HG02943 (cell line): Measurements from ENCODE around the gene GNS.
A peak's percentile ranks its signal among the peaks of the same experiment; 100 is the strongest.

Source experiments
- ATAC-seq: cut with Tn5 transposase; IDR thresholded peaks from one replicate; pipeline ENCODE4 v1.9.1; 2021; ENCODE audit warnings: mild to moderate bottlenecking, low read depth, moderate library complexity; ENCODE audit not compliant: unreplicated experiment

The GNS gene

DNA sequence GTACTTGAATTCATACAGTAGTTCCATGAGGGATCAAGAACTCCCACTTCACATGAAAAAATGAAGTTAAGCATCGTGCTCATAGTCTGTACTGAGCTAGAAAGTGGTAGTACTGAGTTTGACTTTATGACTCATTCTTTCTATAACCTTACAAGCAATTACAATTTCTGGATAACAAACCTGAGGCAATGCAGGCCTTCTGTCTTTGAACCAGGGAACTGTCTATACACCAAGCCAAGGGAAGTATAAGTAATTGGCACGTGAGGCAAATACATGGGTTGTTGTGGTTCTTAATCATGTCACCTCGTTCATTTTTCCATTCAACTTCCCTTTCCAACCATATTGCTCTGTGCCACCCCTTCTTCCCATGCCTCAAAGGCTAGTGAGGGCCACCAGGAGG is 16.8 kb downstream of the GNS start:
- ATAC-seq, result no peak

DNA sequence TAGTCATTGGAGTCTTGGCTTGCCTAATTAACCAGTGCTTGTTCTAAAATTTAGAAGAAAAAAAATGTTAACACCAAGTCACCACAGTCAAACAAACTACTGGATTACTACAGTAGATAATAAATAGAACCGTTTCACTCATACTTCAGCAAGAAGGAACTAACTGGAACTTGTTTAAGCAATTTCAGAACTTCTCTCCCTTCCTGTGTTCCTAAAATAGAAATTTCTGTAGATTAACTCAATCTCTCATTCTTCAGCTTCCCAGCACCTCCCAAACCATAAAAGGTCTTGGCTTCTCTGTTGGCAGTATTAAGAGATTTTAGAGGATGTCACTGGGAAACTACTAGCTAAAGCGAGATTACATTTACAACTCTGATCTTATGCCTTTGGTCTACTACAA is 18.6 kb downstream of the GNS start:
- no peak for ATAC-seq

DNA sequence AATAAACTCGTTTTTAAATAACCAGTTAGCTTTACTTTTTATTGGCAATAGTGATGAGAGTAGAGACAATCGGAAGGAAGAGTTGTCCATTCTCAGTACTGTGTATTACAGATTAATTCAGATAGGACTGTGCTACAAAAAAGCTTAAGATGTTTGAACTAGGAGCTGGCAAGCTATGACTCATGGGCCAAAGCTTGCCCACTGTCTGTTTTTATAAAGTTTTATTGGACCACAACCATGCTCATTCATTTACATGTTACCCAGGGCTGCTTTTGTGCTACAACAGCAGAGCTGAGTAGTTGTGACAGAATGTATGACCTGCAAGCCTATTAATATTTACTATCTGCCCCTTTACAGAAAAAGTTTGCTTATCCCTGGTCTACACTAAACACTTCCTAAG is 19.4 kb downstream of the GNS start:
- no peak for ATAC-seq

DNA sequence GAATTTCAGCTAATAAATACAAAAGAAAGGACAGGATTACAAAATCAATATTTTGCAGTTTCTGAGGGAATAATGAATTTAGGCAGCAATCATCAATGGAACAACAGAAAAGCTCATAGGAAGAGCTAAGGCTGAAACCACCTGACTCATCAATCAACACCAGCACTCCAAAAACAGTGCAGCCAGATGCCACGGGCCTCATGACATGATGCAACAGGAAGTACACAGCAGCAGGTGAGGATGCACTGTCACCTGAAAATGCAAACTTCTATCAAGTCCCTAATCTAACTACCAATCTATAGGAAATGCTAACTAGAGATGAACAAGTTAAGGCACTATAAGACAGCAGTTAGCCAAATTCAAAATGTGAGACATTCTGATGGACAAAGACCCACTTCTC is 21.7 kb downstream of the GNS start:
- no peak for ATAC-seq

DNA sequence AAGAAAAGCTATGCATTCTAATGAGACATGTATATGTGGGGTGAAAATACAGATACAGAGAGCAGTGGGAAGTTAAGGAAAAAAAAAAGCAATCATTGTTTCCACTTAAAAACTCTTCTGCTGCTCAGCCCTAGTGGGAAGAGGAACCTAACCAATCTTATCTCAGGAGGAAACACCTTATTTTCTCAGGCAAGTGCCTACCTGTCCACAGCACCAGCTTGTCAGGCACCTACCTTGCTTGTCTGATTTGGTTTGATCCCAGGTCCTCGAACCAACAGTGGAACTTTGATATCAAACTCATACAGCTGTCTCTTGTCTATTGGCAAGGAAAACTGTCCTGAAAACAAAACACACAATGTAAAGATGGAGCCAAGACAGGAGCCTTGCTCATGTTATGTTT is 22.4 kb downstream of the GNS start:
- ATAC-seq, result no peak

DNA sequence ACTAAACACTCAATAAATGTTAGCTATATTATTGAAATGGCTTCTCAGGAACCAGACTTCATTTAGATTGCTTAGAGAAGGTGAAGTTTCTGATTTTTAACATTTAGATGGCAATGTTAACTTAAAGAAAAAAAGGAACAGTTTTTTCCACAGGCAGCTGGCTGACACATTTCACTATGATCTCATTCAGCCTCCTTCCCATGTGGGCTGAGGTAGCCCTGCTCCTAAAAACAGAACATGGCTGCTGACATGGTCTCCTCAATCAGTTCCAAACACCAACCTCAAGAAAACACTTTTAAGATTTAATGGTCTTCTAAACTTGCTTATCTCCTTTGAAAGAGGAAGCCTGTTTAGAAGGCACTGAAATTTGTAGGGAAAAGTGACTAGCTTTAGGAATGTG is 23.8 kb downstream of the GNS start:
- no peak for ATAC-seq

DNA sequence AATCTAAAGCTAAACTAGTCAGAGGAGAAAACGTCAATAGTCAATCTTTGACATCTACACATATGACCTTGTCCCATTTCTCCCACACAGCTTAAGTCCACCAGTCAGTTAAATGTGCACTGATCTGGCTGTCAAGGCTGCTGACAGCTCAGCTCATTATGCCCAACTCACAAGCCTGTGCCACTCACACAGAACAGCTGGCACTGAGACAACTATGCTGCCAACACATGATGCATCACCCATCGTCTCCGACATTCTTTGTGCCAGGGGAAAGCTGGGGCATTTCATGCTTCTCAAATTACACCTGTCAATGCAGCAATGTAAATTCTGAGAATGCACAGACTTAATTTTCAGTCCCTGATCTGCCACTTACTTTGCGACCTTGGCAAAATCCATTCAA is 25.3 kb downstream of the GNS start:
- ATAC-seq, result no peak

DNA sequence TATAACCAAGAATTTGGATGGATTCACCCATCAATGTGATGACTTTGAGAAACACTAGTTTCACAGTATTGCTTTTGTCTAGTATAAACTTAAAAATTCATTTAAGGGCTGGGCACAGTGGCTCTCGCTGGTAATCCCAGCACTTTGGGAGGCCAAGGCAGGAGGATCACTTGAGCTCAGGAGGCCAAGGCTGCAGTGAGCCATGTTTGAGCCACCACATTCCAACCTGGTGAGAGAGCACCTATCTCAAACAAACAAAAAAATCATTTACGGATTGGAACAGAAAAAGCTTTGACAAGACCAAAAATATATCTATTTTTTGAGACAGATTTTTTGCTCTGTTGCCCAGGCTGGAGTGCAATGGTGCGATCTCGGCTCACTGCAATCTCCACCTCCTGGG is 27.5 kb downstream of the GNS start:
- no peak for ATAC-seq

DNA sequence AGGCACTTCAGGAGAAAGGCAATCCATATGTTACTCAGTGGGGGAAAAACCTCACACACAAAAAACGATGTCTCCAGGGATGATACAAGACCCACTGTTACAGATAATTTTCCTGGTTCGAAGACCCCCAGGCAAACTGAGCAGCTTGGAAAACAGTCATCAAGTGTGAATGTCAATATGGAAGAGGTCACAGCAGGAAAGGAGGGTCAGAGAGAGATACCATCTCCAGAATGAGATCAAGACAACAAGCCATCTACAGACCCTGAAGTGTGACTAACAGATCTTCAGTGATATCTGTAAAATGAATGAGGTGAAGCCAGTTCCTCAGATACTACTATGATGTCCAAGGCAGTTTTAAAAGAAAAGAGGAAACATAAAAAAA is 28.6 kb downstream of the GNS start:
- ATAC-seq, result no peak

DNA sequence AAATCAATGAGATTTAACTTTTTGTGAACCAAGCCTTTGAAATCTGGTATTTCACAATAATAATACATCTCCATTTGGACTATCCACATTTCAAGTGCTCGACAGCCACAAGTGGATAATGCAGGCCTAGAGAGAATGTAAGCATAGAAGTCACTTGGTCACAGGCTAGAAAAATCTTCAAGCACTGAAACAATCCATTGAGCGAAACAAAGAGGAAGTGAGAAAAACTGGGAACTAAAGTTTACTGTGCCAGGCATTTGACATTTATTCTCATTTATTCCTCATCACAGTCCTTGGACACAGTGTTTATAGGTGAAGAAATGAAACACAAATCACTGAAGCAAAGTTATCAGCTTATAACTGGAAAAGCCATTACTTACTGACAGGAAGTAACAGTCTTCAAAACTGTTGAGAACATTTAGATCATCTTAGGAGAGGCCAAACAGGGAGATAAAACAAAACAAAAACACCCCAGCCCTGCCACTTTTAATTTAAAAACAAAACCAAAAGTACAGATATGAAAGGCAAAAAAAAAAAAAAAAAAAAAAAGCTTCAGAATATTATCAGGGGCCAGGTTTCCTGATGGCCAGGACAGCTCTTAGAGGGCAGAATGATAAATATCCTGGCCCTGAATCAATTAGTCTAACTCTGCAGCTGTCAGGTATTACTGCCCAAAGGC is 29.2 kb downstream of the GNS start:
- no peak for ATAC-seq

DNA sequence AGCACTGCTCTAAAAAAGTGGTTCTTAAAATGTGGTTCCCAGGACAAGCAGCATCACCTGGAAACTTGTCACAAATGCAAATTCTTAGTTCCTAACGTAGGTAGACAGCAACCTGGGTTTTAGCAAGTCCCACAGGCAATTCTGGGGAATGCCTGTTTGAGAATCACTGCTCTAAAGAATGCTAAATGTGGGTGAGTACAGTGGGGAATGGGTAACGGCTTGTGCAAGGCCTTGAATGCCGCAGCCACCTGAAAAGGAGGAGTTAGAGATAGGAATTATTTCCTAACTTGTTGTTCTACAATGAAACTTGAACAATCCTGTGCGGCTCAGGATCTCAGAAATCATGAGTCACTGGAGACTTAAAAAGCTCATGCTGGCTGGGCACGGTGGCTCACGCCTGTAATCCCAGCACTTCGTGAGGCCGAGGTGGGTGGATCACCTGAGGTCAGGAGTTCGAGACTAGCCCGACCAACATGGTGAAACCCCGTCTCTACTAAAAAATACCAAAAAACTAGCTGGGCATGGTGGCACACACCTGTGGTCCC is 34.9 kb downstream of the GNS start:
- no peak for ATAC-seq

DNA sequence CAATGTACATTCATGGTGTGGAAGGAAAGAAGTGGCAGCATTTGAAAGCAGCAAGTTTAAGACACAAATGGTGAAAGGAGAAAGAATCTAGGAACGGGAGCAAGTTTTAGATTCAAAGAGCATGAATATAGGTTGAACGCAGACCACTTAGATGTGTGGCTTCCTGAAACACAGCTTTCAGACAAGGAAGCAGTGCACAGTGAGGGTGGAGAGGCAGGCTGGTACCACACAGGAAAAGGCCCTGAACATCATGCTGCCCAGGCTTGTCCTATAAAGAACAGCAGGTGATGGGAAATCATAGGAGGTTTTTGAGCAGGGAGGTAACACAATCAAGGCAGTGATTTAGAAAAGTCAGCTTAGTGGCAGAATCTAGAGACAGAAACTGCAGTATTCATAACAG is 35.6 kb downstream of the GNS start:
- ATAC-seq, result no peak

DNA sequence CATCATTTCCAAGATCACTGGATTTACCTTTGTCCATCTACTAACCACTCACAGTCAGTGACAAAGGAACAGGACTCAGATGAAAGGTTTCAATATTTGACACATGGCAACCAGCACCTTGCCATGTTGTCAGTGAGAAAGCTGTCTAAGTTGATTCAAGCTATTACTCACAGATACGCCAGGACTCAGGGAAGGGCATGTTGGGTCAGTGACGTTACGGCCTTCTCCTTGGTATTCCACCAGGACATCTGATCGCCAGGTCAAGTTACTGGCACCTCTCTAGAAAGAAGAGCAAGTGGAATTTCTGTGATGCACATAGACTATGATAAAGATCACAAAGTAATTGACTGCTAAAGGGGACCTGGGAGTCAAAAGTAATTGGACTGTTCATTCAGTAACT is 36.4 kb downstream of the GNS start:
- ATAC-seq, result no peak

DNA sequence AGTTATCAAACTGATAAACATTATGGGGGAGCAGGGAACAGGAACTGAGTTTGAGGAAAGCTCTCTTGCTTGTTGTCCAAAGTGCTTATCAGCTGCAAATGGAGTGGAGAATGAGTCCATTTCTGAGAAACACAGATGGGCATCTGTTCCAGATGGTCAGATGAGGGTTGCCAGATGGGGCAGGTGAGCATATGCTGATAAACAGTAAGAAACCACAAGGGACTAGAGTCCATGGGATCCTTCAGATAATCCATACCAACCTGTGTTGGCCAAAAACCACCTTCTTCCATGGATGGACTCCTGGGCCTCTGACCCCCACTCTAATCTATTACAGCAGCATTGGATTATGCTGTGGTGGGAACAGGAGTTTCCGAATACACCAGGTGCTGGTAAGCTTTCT is 38.3 kb downstream of the GNS start:
- no peak for ATAC-seq

DNA sequence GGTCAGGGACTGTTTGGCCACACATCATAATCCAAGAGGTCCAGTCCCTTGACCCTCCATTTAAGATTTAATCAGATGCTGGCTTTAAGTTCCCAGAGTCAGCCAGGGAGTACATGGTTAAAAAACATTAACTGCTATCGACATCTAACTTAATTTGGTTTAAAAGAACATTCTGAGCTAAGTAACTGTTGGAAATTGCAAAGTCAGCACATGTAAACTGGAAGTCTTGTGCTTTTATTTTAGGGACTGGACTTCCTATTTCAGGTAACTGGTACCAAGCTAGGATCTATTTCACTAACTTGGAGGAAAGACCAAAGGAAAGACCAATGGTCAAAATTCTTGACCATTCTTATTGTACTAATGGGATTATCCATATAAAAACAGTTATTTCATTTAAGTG is 40.6 kb downstream of the GNS start:
- ATAC-seq, result no peak

DNA sequence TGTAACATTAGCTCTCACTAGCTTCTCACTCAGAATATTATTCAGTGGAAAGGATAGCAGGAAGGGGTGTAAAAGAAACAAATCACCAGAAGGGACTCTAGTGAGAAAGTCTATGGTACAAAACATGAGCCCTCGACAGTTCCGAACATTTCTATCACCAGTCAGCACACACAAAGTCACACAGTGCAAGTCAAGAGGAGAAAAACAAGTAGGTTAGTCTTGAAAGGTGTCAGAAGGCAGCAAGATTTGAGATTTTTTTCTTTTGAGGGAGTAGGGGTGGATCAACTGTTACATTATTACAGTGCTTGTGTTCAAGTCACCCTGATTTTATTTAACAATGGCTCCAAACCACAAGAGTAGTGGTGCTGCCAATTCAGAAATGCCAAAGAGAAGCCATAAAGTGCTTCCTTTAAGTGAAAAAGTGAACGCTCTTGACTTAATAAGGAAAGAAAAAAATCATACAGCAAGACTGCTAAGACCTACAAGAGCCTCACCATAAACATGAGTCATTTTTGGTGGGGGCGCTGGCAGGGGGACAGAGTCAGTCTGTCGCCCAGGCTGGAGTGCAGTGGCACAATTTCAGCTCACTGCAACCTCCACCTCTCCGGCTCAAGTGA is 42.3 kb downstream of the GNS start:
- ATAC-seq, result no peak

DNA sequence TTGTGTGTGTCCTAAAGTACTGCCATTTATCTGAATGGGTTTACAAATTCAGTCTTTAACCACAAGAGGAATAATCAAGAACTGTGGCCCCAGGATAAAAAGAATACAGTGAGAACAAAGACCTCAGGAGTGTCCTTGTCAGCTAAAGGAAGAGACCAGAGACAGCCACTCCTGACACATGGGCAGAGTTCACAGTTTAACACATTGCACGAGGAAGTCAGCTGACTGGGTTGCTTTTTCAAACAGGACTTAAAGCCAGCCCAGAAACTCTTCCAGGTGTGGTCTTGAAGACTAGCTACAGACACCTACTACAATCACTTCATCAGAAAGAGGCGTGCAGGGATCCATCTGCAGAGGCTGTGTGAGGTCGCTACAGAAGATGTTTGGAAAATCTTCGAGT is 42.8 kb downstream of the GNS start:
- no peak for ATAC-seq

DNA sequence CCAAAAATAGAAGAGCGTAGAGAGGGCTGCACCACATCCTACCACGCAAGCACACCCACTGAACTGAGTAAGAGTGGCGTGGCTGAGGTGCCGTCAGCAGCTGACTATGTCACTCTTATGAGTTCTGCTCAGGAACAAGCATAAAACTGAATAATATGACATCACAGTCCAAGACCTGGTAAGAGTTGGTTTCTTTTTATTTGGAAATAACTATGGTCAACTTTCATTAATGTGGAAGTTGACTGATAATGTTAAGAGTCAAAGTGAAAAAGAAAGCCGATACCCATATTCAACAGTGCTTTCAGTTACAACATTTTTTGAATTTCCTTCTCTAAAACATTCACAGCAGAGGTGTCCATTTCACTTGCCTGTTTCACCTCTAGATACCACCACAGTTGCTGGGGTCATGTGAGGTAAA is 44.6 kb downstream of the GNS start:
- ATAC-seq, result peak; percentile 68

DNA sequence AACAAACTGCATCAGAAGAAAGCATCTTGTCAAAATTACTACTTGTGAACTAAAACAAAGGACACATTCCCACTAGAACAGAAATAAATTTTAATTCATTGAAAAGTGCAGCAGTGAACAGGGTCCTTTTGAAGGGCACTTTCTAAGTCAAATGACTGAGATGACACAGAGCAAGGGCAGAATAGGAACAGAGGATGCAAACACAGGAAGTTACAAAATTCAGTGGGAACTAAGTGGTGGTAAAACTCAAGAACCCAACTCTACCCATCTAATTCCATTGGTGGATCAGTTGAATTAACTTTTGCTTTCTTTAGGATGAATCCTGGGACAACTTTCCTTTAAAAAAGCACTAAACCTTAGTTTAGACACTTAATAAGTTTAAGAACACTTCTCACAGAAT is 45.8 kb downstream of the GNS start:
- no peak for ATAC-seq

DNA sequence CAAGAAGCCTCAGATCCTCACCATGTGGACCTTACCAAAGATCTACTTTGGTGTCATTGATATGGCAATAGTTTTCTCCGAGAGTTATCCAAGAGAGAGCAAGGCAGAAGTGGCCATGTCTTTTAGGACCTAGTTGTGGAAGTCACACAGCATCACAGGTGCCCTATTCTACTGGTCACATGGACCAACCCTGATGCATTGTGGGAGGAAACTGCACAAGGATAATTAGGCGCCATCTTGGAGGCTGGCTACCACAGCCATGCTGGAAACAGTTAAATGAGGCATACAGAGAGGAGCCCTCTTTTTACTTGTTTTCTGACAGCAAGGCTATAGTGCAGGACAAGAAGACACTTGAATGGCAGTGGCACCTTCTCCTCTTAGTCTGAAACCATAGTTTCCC is 49.8 kb downstream of the GNS start:
- ATAC-seq, result no peak

DNA sequence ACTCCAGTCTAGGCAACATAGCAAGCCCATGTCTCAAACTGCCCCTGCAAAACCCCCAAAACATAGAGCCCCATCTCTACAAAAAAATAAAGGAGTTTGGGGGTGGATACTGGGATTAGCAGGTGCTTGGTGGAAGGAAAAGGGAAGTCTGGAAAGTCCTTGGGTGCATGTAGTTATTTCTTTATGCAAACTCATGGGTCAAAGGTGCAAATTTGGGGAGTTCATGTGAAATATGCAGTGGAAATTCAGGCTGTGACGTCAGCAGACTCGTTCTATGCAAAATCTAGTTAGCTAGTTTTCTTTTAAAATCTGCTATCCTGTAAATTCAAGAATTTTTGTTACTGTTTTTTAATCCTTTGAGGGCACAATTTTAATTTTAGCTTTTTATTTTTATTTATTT is 51.3 kb downstream of the GNS start:
- ATAC-seq, result no peak

DNA sequence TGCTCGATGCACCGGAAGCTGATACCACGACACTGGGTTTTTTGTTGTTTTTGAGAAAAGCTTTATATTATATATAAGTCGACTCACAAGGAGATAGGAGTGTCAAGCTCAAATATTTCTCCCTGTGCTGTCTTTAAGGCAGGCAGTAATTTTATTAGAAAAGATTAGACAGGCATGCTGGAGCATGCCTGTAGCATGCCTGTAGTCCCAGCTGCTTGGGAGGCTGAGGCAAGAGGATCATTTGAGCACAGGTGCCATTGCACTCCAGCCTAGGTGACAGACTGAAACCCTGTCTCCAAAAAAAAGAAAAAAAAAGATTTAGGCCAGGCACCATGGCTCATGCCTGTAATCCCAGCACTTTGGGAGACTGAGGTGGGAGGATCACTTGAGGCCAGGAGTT is 51.8 kb downstream of the GNS start:
- ATAC-seq, result no peak

DNA sequence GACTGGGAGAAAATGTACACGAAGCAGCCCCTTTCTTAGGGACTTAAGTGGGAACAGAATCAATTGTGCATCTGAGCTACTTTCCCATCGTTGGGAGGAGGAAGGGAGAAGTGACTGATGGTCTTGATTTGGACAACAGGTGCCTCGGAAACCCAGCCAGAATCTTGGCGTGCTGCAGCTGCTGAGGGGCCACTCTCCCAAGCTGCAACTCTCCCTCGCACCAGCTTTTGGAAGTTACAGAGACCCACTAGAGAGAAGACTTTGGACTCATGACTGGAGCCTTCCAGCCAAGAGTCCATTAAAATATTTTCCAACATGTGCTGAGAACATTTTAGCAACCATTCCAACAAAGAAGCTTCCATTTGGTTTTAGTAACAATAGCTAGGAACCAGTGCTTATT is 52.3 kb downstream of the GNS start:
- ATAC-seq, result no peak
